Activated T-cell treated with anti-CD3 and anti-CD28 coated beads for 1 hour (primary cell): ENCODE results near the gene LEMD2.

Experiments
- DNase-seq: peaks from one replicate; pipeline ENCODE4 v3.0.0-alpha.2; 2020; ENCODE audit warnings: low read depth

The LEMD2 gene

DNA sequence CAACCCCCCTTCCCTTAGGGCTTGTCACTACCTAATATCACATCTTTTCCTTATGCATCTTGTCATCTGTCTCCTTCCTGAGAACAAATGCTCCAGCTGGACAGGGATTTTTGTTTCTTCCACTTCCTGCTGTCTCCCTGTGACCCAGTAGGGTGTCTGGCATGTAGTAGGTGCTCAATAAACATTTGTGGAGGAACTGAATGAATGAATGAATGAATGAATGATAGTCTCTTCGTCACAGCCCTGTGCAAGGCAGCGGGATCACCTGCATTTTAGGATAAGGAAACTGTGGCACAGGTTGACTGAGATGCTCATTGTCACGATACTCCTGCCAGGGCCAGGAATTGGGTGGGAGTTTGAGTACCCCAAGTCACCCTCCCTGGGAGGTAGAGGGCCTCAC lies 14.2 kb downstream of the LEMD2 start:
- no peak for DNase-seq

DNA sequence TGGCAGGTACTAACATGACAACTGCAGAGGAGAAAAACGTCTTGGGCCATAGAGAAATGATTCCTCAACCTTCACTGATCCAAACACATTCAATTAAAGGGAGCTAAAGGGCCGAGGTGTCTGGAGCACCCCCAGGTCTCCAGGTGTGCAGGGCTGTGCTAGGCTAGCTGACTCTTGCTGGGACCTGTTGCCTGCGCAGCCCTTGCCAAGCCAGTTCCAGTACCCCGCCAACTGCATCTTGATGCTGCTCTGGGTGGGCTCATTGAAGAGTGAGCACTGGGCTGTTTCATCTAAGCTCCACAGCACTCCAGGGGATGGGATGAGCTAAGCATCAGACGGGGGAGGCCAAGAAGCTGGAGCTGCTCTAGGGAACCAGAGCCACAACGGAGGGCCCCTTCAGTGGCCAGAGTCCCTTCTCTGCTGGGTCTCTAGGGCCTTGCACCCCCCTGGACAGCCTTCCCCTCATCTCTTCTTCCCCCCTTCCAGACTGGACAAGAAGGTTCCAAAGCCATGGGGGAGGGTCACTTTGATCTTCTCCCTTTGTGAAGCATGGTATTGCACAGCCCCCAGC lies 15.9 kb downstream of the LEMD2 start:
- DNase-seq, result no peak

DNA sequence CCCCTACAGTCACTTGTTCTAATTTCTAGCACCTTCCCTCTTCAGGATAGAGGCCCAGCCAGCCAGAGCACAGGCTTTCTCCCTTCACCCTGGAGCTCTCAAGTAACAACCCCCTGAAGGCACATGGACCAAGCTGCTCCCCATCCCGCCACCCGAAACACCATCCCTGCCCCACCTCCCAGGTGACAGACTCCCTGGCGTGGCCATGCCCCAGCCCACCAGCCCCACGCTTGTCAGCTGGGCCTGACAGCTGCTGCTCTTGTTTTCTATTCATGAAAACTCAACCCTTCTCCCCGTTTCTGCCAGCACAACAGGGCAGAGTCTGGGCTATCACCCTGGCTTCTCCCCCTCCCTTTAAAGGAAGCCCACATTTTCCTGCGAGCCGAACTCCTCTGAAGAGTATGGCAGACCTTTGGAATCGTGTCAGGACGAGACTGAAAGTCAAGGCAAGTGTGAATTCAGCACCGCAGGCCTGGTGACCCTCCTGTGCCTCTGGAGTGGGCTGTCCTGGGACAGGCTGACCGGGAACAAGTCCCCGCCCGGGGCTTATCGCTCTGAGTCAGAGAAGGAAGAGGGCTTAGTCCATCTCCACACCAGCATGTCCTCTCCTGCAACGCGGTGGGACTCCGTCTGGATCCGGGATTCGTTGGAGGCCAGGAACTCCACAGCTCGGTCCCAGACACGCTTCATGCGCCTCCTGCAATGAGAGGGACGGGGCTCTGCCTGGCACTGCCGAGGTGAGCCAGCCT lies 16.7 kb downstream of the LEMD2 start:
- no peak for DNase-seq

DNA sequence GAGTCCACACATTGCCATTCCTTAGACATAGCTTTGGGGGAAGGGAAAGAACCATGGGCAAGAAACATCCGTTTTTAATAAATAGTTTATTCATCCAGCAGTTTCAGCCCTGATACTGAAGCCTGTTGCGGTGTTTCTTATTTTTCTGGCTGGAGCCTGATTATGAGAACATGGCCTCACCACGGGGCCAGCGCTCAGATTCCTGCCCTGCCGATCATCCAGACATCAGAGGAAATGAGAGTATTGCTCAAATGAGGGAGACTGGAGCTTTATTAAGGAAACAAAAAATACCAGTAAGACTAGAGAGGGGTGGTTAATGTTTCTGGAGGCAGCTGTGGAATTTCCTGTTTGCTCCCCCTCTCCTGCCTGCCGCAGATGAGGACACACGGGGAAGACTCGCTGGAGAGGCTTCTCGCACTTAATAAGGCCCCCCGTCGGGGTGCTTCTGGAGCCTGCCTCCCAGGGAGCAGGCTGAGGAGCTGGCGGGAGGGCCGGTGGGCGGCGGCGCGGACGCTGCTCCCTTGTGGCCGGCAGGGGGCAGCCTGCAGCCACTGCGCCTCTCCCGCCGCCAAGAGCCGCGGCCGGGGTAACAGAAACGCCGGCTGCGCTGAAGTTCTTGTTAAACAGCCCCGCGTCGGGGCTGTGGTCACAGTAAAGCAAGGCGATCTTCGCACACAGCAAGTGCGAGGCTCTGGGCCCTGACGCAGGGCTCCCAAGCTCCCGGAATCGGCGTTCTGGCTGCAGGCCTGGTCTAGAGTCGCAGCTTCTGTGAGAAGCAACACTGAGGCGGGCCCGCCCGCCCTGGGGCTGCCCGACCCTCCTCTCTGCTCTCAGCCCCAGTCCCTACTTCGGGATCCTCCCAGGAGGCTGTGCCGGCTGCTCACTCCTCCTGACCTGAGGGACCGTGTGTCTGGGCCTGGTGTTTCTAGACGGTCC lies 17.5 kb downstream of the LEMD2 start:
- DNase-seq, result peak; percentile 53

DNA sequence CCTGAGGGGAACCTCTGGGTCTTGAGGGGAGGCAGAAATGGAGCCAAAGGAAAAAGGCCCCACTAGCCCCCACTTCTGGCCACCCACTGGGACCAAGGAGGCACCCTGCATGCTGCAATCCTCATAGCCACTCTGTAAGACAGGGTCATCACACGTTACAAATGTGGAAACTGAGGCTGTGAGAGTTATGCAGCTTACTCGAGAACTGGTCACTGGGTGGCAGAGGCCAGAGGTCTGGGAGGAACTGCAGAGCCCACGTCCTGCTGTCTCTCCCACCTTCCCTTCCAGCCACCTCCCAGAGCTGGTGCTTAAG lies 18.1 kb downstream of the LEMD2 start:
- DNase-seq, result no peak

DNA sequence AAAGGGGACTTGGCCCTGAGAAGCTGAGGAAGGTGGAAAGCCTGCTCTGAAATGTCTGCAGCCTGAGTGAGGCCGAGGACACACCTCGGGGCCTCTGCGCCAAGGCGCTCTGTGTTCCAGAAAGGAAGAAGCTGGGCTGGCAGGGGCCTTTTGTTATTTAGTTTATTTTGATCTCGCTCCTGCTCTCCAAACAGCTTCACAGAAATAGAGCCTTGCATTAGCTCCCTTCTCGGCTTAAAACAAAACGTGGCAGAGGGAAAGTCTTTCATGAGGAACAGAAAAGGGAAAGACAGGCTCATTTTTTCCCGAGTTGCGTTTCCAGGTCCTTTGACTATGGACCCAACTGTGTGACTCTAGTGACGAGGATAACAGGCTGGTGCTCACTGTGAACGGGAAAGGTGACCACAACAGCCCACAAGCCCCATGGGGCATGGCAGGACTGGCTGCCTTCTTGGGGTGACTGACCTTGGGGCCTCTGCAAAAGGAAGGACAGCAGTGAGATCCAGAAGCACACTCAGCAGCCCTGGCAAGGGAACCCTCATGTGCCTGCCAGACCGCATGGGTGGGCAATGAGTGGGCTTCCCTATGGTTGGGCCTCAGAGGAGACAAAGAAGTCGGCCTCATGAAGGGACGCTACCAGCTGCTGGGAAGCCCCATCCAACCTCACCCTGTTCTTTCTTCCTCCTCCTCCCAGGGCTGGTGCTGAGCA lies 18.7 kb downstream of the LEMD2 start:
- no peak for DNase-seq

DNA sequence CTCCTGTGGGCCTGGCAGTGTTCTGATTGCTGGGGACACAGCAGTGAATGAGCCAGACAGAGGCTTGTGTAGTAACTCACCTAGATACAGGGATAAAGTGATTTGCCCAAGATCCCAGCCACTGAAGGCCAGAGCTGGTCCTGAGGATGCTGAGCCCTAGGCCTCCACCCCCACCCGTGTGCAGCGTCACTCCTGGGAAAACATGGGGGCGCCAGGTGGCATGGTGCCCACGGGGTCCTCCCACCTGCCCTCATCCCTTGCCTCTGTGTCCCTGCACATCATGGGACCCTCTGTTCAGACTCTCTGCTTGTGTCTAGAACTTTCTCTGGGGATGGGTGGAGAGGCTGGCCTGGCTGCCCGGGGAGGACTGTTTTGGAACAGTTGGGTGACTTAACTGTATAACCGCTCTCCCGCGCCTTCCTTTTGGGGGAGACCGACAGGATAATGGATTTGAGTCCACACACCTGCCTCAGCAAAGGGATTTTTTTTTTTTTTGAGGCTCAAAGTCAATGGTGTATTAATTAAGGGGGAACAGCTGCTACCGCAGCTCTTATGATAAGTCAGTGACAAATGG lies 19.6 kb downstream of the LEMD2 start:
- no peak for DNase-seq

DNA sequence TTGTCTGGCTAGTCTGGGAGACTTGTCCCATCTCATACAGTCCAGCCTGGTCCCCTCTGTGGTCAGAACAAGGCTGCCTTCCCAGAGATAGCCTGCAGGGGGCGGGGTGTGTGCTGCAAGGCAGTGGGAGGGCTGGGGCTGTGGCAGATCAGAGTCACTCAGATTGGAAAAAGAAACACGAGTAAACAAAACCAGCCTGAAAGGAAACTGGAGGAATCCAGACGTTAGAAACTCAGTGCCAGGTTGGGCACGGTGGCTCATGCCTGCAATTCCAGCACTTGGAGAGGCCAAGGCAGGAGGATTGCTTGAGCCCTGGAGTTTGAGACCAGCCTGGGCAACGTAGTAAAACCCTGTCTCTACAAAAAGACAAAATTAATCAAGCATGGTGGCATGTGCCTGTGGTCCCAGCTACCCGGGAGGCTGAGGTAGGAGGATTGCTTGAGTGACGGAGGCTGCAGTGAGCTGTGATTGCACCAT lies 20.2 kb downstream of the LEMD2 start:
- DNase-seq, result peak; percentile 65

DNA sequence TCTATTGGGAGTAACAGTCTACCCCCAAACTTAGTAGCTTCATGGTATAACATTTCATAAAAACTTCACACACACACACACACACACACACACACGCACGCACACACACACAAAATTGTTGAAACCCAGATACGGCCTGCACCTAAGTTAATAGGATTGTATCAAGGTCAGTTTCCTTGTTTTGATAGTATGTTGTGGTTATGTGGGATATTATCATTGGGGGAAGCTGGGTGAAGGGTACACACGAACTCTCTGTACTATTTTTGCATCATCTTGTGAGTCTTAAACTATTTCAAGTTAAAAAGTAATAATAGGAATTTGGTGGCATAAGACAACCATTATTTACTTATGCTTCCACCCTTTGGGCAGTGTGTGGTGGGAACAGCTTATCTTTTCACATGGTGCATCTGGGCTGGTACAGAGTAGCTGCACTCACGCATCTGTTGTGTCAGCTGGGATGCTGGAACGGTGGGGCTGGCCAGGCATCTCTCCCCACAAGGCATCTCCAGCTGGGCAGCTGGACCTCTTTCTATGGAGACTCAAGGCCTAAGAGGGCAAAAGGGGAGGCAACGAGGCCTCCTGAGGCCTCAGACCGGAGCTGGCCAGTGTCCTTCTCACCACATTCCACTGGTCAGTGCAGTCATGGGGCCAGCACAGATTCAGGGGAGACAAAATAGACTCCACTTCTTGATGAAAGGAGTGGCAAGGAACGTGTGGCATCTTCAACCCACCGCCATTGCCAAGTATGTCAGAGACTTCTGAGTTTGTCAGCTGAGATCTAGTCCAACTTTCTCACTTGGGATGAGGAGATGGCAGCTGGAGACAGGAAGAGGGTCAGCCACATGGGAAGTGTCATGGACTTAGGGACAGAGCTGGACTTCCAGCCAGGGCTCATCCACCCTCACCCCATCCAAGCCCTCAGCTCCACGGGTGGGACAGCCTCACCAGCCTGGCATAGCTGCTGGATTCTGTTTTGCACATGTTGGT lies 21.7 kb downstream of the LEMD2 start:
- no peak for DNase-seq

DNA sequence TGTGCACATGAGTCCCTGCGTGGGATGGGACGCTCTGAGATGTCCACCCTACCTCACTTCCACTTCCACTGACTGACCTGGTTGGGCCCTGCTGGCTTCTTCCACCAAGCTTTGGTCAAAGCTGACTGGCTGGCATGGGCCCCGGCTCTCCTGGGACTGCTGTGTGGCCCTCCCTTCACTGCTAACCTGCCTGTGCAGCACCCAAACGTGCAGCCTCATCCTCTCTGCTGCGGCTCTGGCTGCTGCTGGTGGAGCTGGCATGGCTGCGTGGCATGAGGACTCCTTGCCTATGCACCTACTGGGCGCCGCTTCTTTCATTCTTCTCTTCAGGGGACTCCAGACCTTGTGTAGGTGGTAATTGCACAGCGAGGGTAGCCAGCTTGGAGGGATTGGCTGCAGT lies 23.6 kb downstream of the LEMD2 start:
- DNase-seq, result no peak

DNA sequence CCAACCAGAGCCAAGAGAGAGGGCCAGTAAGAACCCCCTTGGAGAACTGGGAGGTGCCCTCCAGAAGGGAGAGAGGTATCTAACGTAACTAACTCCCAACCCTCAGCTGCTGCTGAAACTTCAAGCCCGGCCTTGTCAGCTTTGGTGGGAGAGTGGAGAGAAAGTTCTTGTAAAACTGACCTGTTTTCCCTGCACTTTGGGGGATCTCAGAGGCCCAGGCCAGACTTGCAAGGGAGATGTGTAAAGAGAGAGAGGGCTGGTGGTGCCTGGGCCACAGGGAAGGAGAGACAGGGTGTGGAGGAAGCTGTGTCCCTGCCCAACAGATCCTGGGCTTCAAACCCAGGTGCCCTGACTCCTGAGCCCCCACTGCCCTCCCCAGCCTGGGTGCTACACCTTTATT lies 24.9 kb downstream of the LEMD2 start:
- no peak for DNase-seq

DNA sequence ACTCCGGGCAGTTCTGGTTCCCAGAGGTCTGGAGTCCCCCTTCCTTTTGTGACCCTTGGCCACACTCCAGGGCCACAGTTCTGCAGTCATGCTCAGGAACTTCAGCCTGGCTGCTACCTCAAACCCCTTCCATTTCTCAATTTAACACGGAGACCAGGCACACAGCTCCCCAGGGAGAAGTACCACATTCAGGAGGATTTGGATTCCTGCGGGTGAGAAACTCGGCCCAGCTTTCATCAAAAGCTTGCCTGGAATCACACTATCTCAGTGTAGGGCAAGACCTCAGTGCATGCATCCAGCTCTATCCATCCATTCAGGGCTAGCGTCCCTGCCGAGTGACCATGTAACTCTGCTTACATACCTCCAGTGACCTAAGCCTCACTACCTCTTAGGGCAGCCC lies 25.4 kb downstream of the LEMD2 start:
- DNase-seq, result no peak

DNA sequence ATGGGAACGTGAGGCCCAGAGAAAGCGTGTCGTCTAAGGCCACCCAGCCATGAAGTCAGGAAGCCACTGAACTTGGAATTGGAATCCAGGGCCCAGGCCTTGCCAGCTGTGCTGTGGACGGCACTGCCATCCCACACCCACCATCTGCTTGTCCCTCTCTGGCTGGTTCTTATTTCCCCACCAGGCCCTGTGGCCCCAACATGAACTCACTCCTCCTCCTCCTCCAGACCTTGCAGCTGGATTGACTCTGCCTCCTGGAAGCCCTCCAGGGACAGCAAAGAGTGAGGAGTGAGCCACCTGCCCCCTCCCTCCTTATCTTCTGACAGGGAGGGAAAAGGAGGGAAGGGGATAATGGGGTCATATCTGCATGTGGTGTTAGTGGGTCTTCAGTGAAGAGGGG lies 26.2 kb downstream of the LEMD2 start:
- no peak for DNase-seq

DNA sequence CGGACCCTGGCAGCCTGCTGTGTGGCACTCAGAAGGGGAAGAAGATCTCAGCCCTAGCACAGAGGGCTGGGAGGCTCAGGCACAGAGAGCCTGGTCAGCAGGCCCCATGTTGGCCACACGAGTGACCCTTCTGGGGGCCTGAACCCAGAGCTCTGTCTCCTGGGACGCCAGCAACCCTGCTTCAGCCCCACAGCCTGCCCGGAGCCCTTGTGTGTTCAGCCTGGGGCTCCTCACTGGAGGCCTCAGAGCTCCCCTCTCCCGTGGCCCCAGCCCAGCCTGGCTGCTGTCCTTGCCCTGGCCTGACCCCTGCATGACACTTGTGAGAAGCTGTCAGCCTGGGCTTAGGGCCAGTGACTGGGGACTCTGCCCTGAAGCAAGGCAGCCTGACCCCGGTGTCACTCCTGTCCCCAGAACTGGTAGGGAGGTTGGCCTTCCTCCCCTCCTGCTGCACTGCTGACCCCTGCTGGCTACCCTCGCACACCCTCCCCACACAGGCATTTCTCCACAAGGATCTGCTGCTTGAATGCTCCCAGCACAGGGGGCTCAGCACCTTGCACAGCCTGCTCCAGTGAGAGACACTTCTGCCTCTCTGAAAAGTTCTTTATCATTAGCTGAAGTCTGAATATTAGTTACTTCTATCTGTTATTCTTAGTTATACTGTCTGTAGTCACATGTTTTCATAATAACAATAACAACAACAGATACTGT lies 26.9 kb downstream of the LEMD2 start:
- peak; percentile 33 for DNase-seq

DNA sequence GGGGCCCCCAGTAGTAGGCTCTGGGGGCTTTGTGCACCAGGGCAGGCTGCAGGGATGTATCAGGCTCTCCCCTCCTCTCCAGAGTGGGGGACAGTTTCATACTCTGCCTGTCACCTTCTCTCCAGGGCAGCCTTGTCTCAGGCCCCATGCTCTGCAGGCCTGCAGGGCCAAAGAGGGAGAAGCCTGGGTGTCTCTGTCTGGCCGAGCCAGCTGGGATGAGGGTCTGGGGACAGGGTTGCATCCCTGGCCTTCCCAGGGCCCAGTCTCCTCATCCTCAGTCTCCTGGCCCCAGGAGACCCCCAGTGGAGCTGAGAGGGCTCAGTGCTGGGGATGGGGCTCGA lies 27.4 kb downstream of the LEMD2 start:
- no peak for DNase-seq

DNA sequence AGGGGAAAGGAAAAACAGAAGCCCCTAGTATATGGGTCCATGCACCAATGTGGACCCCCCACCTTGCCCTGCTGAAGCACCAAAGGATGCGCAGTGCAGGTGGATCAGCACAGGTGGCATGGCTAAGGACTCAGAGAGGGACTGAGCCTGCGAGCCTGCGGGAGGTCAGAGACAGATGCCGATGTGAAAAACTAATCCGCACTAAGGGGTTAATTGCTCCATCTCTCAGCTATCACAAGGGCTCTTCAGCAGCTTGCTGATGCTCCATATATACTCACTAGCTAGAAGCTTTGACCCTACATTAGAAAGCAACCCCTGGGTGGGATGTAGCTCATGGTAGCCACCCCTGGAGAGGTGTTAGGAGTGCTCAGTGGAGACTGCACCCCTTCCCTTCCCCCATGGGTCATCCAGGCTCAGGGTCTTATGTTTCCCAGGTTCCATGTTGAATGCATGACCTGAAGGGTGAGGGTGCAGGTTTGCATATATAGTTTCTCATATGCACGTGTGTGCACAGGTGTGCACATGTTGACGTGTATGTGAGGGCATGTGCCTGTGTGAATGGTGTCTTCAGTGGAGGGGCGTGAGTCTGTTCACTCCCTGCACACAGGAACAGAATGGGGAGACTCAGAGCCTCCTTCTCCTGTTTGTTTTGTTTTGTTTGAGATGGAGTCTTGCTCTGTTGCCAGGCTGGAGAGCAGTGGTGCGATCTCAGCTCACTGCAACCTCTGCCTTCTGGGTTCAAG lies 28.9 kb downstream of the LEMD2 start:
- no peak for DNase-seq

DNA sequence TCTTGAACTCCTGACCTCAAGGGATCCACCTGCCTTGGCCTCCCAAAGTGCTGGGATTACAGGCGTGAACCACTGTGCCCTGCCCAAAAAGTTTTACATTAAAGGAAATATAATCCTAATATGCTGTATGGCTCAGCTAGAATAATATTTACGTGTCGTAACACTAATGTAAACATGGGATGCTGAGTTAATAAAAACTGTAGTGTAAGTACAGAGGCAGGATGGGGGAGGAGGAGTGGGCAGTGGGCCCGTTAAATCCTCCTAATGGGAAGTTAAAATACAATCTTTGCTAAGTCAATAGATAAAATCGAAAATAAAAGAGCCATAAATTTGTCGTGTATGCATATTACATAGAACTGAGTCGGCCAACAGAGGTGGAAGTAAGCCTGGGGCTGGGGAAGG lies 30.1 kb downstream of the LEMD2 start:
- DNase-seq, result no peak

DNA sequence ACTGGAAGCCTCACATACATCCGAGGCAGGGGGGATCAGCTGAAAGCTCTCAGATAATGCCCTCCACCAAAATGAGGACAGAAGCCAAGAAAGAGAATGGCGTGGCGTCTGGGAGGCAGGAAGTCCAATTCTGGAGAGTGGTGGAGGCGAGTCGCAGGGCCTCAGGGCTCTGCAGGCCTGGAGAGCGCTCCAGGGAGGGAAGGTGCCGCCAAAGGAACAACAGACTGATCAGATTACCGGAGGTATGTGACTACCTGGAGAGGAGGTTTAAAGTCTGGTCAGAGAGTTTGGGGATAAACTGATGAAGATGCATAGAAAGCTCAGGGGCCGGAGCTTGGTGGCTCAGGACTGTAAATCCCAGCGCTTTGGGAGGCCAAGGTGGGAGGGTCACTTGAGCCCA lies 31.0 kb downstream of the LEMD2 start:
- DNase-seq, result no peak

DNA sequence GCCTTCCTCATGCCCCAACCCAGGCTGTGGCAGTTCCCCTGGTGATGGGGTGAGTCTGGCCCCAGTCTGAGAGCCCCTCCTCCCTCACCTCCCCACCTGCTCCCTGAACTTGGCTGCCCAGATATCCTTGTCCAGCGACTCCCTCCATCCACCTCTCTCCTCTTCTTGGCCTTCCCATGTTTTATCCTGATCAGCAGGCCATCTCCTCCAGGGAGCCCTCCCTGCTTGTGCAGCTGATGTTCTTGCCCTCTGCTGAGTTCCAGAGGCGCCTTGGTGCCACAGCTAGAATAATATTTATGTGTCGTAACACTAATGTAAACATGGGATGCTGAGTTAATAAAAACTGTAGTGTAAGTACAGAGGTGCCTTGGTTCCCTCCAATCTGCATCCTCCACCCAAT lies 31.8 kb downstream of the LEMD2 start:
- DNase-seq, result no peak
